ENCODE results near the gene GIT2.
"Not testable (repeated sequence)": the region's sequence is repeated elsewhere in the genome, so short reads cannot be mapped to it uniquely, and the experiment has no call there.

GIT2 gene

DNA sequence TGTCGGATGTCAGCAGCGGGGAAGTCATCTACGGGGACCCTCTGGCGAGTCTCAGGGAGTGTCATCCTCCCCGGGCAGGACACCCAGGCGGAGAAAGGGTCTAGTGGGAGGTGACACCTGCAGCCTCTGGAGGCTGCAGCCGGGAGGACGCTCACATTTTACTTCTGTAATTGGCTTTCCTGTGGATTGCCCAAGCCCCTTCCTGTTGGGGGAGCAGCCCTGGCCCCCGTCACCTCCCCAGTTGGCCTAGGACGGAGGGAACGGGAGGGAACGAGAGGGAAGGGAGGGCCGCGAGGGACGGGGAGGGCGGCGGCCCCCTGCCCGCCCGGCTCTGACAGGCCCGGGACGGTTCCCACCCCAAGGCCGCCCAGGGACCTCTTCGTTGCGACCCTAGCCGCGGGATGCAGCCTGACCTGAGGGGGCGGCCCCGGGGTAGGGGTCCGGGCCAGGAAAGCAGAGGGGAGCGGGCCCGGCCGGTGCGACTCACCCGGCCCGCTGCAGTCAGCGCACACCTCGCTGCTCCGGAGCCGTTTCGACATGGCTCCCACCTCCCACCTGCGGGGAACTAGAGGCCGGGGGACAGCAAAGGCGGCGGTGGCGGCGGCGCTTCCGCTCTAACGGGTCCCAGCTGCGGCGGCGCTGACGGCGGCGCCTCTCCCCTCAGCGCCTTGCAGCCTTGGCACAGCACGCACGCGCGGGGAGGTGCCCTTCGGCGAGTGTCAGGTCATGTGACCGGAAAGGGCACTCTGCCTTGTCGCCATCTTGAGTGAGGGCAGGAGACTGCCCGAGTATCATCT lies at the start of gene GIT2:
Gene GIT2 (minus strand): TSS at position 683 of the 797 bp plus-strand sequence. CDS start 144 bp downstream, at position 539.
- peak; percentile 58 for DNase-seq

- DNase-seq = no peak
Observed at GRCh38 chr12:110042264-110042663, 46.1 kb upstream of the GIT2 start.

- DNase-seq = no peak
Observed at GRCh38 chr12:110039085-110039807, 43.1 kb upstream of the GIT2 start.

GRCh38 chr12:110038741-110039084 lies 42.5 kb upstream of the GIT2 start:
- no peak for DNase-seq

DNA sequence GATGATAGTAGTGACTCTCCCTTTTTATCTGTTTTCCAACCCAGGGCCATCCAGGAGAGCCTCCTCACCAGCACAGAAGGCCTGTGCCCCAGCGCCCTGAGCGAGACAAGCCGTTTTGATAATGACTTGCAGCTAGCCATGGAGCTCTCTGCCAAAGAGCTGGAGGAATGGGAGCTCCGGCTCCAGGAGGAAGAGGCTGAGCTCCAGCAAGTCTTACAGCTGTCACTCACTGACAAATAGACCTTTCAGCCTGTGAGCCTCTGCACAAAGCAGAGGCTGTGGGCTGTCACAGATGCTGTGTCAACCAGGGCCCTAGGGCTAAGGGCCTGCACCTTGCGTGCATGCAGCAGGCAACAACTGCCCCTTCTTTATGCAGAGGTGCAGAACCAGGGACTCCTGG lies 41.1 kb upstream of the GIT2 start:
- DNase-seq = no peak

- no peak for DNase-seq
Observed at GRCh38 chr12:110035534-110036104, 39.5 kb upstream of the GIT2 start.

DNA sequence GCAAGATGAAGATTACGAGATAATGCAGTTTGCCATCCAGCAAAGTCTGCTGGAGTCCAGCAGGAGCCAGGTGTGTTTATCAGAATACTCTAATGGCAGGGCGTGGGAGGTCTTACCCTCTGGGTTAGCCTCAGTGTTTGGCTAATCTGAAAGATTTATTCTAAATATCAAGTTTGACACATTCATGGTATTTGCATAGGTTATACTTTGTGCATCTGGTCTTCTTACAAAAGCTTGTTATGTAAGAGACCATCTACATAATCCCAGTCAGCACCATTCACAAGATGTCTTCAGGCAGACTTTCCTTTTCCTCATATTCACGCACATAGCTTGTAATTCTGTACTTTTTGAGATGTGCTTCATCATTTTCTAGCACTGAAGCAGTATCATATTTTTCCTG lies 37.7 kb upstream of the GIT2 start:
- DNase-seq = no peak

GRCh38 chr12:110029290-110029815 lies 33.2 kb upstream of the GIT2 start:
- no peak for DNase-seq

DNA sequence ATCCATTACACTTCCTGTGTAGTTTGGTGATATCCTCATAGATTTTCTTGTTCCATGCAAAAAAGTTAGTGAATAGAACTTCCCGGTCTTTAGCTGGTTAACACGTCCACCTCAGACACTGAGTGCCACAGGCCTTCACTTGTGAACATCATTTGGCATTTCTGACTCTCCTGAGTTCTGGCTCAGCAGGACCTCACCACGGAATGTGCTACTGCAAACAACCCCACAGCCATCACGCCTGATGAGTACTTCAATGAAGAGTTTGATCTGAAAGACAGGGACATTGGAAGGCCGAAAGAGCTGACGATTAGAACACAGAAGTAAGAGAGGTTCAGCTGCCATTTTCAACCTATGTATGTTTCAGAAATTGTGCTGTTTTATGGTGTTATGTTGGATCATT lies 32.2 kb upstream of the GIT2 start:
- DNase-seq = no peak

GRCh38 chr12:110024051-110024450 lies 27.9 kb upstream of the GIT2 start:
- no peak for DNase-seq

DNA sequence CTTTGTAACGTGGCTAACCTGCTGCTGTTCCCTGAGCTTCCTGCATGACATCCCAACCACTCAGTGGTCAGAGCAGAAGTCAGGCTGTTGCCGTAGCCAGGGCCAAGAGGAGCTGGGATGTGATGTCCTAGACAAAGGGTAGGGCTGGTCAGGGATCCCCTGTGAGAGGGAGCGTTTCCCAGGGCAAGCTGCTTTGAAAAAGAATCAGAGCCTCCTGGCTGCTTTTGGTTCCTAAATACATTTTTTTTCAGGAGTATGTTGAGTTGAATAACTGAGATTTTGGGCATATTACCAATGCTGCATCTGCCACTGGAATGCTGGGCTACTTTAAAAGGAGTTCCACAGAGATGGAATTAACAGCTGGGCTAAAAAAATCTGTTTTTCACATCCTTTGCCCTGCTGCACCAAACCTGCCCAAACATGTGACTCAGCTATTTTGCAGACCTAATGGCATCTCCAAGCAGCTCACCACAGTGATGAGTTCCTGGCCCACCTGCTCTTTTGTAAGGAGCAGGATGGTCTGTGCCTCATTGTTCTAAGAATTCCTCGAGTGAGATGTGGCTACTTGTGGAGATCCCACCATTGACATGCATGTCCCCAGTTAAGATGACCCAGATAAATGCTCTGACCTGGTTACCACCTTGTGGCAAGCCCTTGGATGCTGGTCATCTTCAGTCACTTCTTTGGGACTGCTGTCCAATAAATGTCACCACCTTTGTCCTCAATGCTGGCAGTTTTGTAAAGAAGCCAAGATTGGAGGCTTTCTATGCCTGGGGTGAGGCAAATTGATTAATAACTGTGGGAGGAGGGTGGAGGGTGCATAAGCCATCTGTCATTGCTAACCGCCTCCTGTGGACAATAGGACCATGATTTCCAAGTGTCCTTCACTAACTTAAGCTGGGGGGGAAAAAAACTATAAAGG lies 27.2 kb upstream of the GIT2 start:
- no peak for DNase-seq

- DNase-seq = no peak
Observed at GRCh38 chr12:110020956-110021355, 24.8 kb upstream of the GIT2 start.

- no peak for DNase-seq
Observed at GRCh38 chr12:110015132-110015531, 19.0 kb upstream of the GIT2 start.

DNA sequence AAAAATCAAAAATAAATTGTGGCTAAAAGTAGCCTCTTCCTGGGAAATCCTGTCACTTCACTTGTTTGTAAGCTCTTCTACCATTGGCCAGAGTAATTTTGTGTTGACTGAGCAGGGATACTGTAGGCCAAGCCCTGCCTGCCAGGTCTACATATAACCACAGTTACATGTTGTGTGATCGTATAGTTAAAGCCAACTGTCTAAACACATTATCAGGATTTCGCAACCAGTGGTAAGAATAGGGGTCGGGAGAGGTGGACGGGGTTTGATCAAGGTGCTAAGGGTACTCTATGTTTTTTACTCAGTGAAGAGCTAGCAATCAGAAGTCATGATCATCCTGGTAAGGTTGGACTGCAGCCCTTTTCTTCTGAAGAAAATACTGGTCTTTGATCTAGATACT lies 16.5 kb upstream of the GIT2 start:
- no peak for DNase-seq

DNA sequence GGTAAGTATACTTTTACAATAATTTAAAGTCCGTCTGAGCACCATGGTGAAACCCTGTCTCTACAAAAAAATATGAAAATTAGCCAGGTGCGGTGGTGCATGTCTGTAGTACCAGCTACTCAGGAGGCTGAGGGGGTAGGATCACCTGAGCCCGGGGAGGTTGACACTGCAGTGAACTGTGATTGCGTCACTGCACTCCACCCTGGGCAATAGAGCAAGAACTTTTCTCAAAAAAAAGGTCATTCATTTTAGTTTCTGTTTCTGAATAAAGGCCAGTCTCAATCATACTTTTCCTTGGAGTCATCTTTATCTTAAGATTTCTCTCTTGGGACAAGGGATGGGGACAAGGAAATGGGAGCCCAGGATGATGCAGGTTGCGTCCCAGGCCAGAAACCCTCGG lies 16.0 kb upstream of the GIT2 start:
- DNase-seq = no peak

DNA sequence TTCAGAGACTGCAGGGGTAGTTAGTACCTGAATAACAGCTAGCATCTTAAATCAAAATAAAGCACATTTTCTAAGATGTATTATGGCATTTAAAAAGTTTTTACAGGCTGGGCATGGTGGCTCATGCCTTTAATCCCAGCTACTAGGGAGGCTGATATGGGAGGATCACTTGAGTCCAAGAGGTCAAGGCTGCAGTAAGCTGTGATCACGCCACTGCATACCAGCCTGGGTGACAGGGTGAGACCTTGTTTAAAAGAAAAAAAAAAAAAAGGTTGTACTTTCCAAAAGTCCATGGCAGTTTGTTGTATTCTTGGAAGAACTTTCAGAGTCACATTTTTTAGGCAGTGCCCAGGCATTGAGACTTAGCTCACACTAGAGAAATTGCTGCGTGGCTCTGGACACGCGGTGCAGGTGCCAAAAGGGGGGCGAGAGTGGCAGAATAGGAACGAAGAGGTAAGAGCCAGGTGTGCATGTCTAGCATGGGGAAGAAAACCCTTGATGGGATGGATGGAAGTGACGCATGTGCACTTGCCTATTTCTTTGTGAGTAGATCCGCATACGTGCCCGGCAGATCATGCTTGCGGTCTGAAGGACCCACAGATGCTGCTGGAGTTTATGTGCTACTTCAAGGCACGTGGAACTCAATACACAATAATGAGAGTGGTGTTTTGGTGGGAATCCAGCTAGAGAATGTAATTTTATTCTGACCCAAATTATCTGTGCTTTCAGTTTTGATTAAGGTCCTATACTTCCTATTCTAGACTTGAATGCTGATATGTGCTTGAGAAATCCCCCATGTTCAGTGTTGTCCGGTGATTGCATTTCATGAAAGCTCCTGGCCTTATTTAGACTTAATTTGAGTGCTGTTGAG lies 14.9 kb upstream of the GIT2 start:
- no peak for DNase-seq

GRCh38 chr12:110008681-110009398 lies 12.7 kb upstream of the GIT2 start:
- not testable (repeated sequence) for DNase-seq

- no peak for DNase-seq
Observed at GRCh38 chr12:110007881-110008280, 11.7 kb upstream of the GIT2 start.

- DNase-seq = no peak
Observed at GRCh38 chr12:110006115-110006514, 9.9 kb upstream of the GIT2 start.

GRCh38 chr12:110005319-110005973 lies 9.3 kb upstream of the GIT2 start:
- DNase-seq = no peak

DNA sequence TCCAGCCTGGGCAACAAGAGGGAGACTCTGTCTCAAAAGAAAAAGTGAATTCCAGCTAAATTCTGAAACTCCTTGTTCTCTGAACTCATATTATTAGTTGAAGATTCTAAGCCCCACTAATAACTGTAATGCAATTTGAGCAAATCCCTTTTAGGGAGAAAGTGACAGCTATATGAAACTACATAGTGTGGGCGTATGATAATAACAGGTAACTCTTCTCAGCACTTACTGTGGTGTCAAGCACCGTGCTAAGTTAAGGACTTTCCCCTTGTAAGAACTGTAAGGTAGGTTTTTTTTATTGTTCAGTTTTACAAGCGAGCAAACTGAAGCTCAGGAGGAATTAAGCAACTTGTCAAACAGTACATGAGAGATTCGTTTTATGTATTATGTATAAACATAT lies 8.4 kb upstream of the GIT2 start:
- DNase-seq = no peak
